ENCODE results near the gene ADCY1. TPM values are rescaled to one million over a fixed set of nuclear protein-coding genes. Genes with fewer than 3 reads are reported as not detected.

ADCY1 gene
- total and polyA plus RNA-seq, 2 donors (not counting 3 experiments of a cell fraction or from before 2014, with no cell fraction given) = 0.52 to 1.6 TPM

GRCh38 chr7:45626441-45627430, 52.6 kb downstream of the ADCY1 start:
- CTCF ChIA-PET = interaction anchor here (1.6 kb wide), 1 partner anchor 37 kb away, joined by 3 read pairs; no protein-coding TSS in a partner anchor
- H3K27me3 ChIP-seq (ENCODE audit: control insufficient read depth in 2 of 2, insufficient read depth in 2 of 2, low read length in 2 of 2) = no peaks in the 10 kb centered on the region

More at GRCh38 chr7:45626441-45627430, 52.6 kb downstream of the ADCY1 start:
- dilution Hi-C loops (cut with MboI; ENCODE audit: extremely low pct_ligation_motif_present, low sequenced_read_pairs) = no loop called here
- Histone ChIP-seq H3K4me2 (ENCODE audit: insufficient read depth, low read length) (no peak overlapping the region), H3K4me3 (replicated peaks in 1 of 3; ENCODE audit: insufficient read depth in 1 of 3, low read depth in 1 of 3, low read length in 3 of 3) (no peak overlapping the region), H3K79me2 (ENCODE audit: control insufficient read depth, insufficient read depth, low read length) (no peaks in the 10 kb centered on the region), H2AFZ (ENCODE audit: low read depth, low read length) (no peak overlapping the region), H3K9ac (replicated peaks; ENCODE audit: extremely low read depth, insufficient read depth, low read length) (no peak overlapping the region), H4K20me1 (replicated peaks; ENCODE audit: control insufficient read depth, extremely low read depth, insufficient read depth, low read length) (no peaks in the 10 kb centered on the region), H3K9me1 (replicated peaks; ENCODE audit: control insufficient read depth, extremely low read depth, insufficient read depth, low read length) (no peaks in the 10 kb centered on the region), H3K9me3 (replicated peaks; ENCODE audit: control insufficient read depth, insufficient read depth, low read length) (no peaks in the 10 kb centered on the region), H3K27ac (ENCODE audit: insufficient read depth, low read depth, low read length) (no peak overlapping the region), H3K4me1 (ENCODE audit: control insufficient read depth, extremely low read depth, insufficient read depth, low read length) (no peaks in the 10 kb centered on the region), H3K36me3 (ENCODE audit: control insufficient read depth in 2 of 2, extremely low read depth in 1 of 2, insufficient read depth in 2 of 2, low read length in 2 of 2) (no peaks in the 10 kb centered on the region)
- no TSS peak for BruUV-seq (replicated peaks)
- POLR2A ChIA-PET = no interaction called here
- intact Hi-C loops (cut with micrococcal nuclease) = no loop called here
- FAIRE-seq (no peak), DNase-seq (ENCODE audit: low read depth, low spot score) (no peak)
- no peak for TF ChIP-seq JUN (IDR thresholded peaks at IDR 0.05; ENCODE audit: borderline replicate concordance, insufficient read depth, insufficient read length, low read depth)
- TF ChIP-seq CTCF (IDR thresholded peaks at IDR 0.05; ENCODE audit: extremely low read depth in 1 of 2, insufficient read depth in 1 of 2, low read depth in 1 of 2, low read length in 2 of 2) = no peak
- TF ChIP-seq POLR2AphosphoS5 (IDR thresholded peaks at IDR 0.05; ENCODE audit: insufficient read depth, low read depth, low read length) = no peak
- no peak for TF ChIP-seq POLR2A (IDR thresholded peaks at IDR 0.05; ENCODE audit: low read depth, low read length)
- no peak for TF ChIP-seq MYC (IDR thresholded peaks at IDR 0.05; ENCODE audit: low read depth, low read length)
- TF ChIP-seq MAX (IDR thresholded peaks at IDR 0.05; ENCODE audit: insufficient read depth, insufficient read length) = no peak
- TF ChIP-seq FOS (IDR thresholded peaks at IDR 0.05; ENCODE audit: borderline replicate concordance, insufficient read depth, low read length) = no peak
- TF ChIP-seq GATA2 (IDR thresholded peaks at IDR 0.05; ENCODE audit: insufficient read depth, insufficient read length, low read depth, low read length) = no peak
- TF ChIP-seq EZH2 (IDR thresholded peaks at IDR 0.05; ENCODE audit: borderline replicate concordance, low read depth, low read length, severe bottlenecking) = no peak

Data from endothelial cell of umbilical vein (primary cell).